Esophagus muscularis mucosa (tissue), 4 donors: Measurements from ENCODE around the gene MAGI2. TPM values are rescaled to one million over a fixed set of nuclear protein-coding genes. Genes with fewer than 3 reads are reported as not detected.

Experiments
- DNase-seq: peaks from one replicate; pipeline ENCODE4 v3.0.0-alpha.2; 2017; ENCODE audit errors: extremely low spot score
- H3K27ac ChIP-seq, 4 donors: fragments of 200-600 bp; sonication (generic); replicated peaks in 1 of 4; 1 replicate in 3 of 4; 2 replicates in 1 of 4; pipeline ENCODE4 v1.5.1; 2016 to 2019; ENCODE audit warnings: mild to moderate bottlenecking in 1 of 4
- H3K27me3 ChIP-seq, 4 donors: fragments of 200-600 bp; sonication (generic); one replicate each; pipeline versions ENCODE4 v1.5.1 to v1.6.0; 2016 to 2019
- H3K36me3 ChIP-seq, 4 donors: fragments of 200-600 bp; sonication (generic); one replicate each; pipeline ENCODE4 v1.5.1; 2016 to 2019
- H3K4me1 ChIP-seq, 4 donors: fragments of 200-600 bp; sonication (generic); one replicate each; pipeline ENCODE4 v1.5.1; 2016 to 2019
- H3K4me3 ChIP-seq, 4 donors: fragments of 200-600 bp; sonication (generic); 1 replicate in 2 of 4; 2 replicates in 2 of 4; pipeline ENCODE4 v1.5.1; 2016 to 2019; ENCODE audit warnings: mild to moderate bottlenecking in 4 of 4, moderate library complexity in 1 of 4
- H3K9me3 ChIP-seq, 4 donors: fragments of 200-600 bp; sonication (generic); 1 replicate in 3 of 4; 2 replicates in 1 of 4; pipeline ENCODE4 v1.5.1; 2016 to 2019
- CTCF ChIP-seq, 3 experiments: fragments of 200-600 bp in 2 of 3; fragments of 450-650 bp in 1 of 3; sonication (generic) in 2 of 3; IDR thresholded peaks; one replicate each; pipeline ENCODE4 v1.5.1; 2017 to 2019; ENCODE audit warnings: antibody characterized with exemption in 3 of 3, mild to moderate bottlenecking in 2 of 3, moderate library complexity in 1 of 3
- EP300 ChIP-seq: sonication (generic); formaldehyde crosslinking; IDR thresholded peaks from one replicate; pipeline ENCODE4 v1.6.1; 2017; ENCODE audit warnings: antibody characterized with exemption
- POLR2A ChIP-seq: fragments of 450-650 bp; IDR thresholded peaks from one replicate; pipeline ENCODE4 v1.6.1; 2017; ENCODE audit warnings: antibody characterized with exemption, moderate library complexity, mild to moderate bottlenecking, low read depth
- POLR2AphosphoS5 ChIP-seq, 2 donors: sonication (generic); formaldehyde crosslinking; IDR thresholded peaks; one replicate each; pipeline ENCODE4 v1.6.1; 2017; ENCODE audit warnings: antibody characterized with exemption in 2 of 2
- WGBS: methylation state at CpG from one replicate; pipeline ENCODE4 v1.1.5; 2018; 5-methylcytosine and 5-hydroxymethylcytosine counted together
- intact Hi-C: fragments of 100-400 bp; cut with DNase I; formaldehyde crosslinking; loops from one replicate; pipeline ENCODE4 v1.15.1; 2023
- total RNA-seq, 4 donors: library from RNA; depleted of rRNA; stranded (reverse); fragments of >200 nt; gene quantifications; one replicate each; pipeline versions ENCODE4 v1.1.0 to v1.2.1, GENCODE V29; 2016

The MAGI2 gene
- total RNA-seq, 4 donors from 2014 or later = 14.4 to 22.3 (median 21.2) TPM

GRCh38 chr7:79308192-79308591 lies 145.3 kb downstream of the MAGI2 start:
- 51% methylated on average over 4 of the region's 4 CpGs for WGBS
- no peaks in the 10 kb centered on the region for H3K36me3 ChIP-seq
- H3K4me3 ChIP-seq = no peak overlapping the region
- peak overlapping the region in 2 of 4 donors; percentile 18 to 21 for H3K27ac ChIP-seq
- TF ChIP-seq POLR2A = no peak
- peak in 1 of 2 donors; percentile 54 for TF ChIP-seq POLR2AphosphoS5 (IDR thresholded peaks at IDR 0.05)
- TF ChIP-seq CTCF (IDR thresholded peaks at IDR 0.05) = peak in 2 of 3 experiments; percentile 10 to 27
- H3K4me1 ChIP-seq = peaks cover 0 to 27% (median 10%) of the 10 kb centered on the region in 4 donors
- intact Hi-C loops = loop anchor here (5.0 kb wide), 1 partner anchor 144 kb away; the partner anchor contains the start of gene MAGI2
- DNase-seq = no peak
- no peaks in the 10 kb centered on the region for H3K27me3 ChIP-seq
- no peaks in the 10 kb centered on the region for H3K9me3 ChIP-seq

GRCh38 chr7:79307376-79307775 lies 146.1 kb downstream of the MAGI2 start:
- H3K4me1 ChIP-seq = peaks cover 0 to 27% (median 10%) of the 10 kb centered on the region in 4 donors
- peak overlapping the region in 1 of 4 donors; percentile 21 for H3K27ac ChIP-seq
- 89% methylated on average over 3 of the region's 3 CpGs for WGBS
- TF ChIP-seq CTCF (IDR thresholded peaks at IDR 0.05) (no peak), EP300 (no peak), POLR2A (no peak), POLR2AphosphoS5 (IDR thresholded peaks at IDR 0.05) (no peak)
- no peaks in the 10 kb centered on the region for H3K36me3 ChIP-seq
- no peaks in the 10 kb centered on the region for H3K9me3 ChIP-seq
- H3K4me3 ChIP-seq = no peak overlapping the region
- intact Hi-C loops = loop anchor here (5.0 kb wide), 1 partner anchor 145 kb away; the partner anchor contains the start of gene MAGI2
- no peak for DNase-seq
- H3K27me3 ChIP-seq = no peaks in the 10 kb centered on the region

- Histone ChIP-seq H3K27ac (no peak overlapping the region), H3K36me3 (no peaks in the 10 kb centered on the region), H3K27me3 (no peaks in the 10 kb centered on the region), H3K4me1 (peaks cover 0 to 27% (median 10%) of the 10 kb centered on the region in 4 donors), H3K9me3 (no peaks in the 10 kb centered on the region), H3K4me3 (no peak overlapping the region)
- no peak for DNase-seq
- intact Hi-C loops = loop anchor here (5.0 kb wide), 1 partner anchor 148 kb away; the partner anchor contains the start of gene MAGI2
- no peak for TF ChIP-seq POLR2AphosphoS5 (IDR thresholded peaks at IDR 0.05)
- WGBS = 93% methylated on average over 2 of the region's 2 CpGs
These were observed 148.8 kb downstream of the MAGI2 start for GRCh38 chr7:79304711-79305110.

GRCh38 chr7:79302293-79302692 lies 151.2 kb downstream of the MAGI2 start:
- TF ChIP-seq CTCF (IDR thresholded peaks at IDR 0.05) (no peak), POLR2AphosphoS5 (IDR thresholded peaks at IDR 0.05) (no peak), POLR2A (no peak), EP300 (no peak)
- no peaks in the 10 kb centered on the region for H3K36me3 ChIP-seq
- intact Hi-C loops = no loop called here
- peaks cover 0 to 9% (median 1%) of the 10 kb centered on the region in 4 donors for H3K4me1 ChIP-seq
- DNase-seq = no peak
- 83% methylated on average over 1 of the region's 1 CpG for WGBS
- no peak overlapping the region for H3K27ac ChIP-seq
- H3K27me3 ChIP-seq = no peaks in the 10 kb centered on the region
- H3K9me3 ChIP-seq = no peaks in the 10 kb centered on the region
- no peak overlapping the region for H3K4me3 ChIP-seq

GRCh38 chr7:79301419-79301818 lies 152.0 kb downstream of the MAGI2 start:
- intact Hi-C loops = no loop called here
- H3K27ac ChIP-seq = no peak overlapping the region
- TF ChIP-seq CTCF (IDR thresholded peaks at IDR 0.05) (no peak), POLR2AphosphoS5 (IDR thresholded peaks at IDR 0.05) (no peak)
- H3K4me1 ChIP-seq = peaks cover 0 to under 1% (median 0%) of the 10 kb centered on the region in 4 donors
- H3K27me3 ChIP-seq = no peaks in the 10 kb centered on the region
- H3K36me3 ChIP-seq = no peaks in the 10 kb centered on the region
- H3K9me3 ChIP-seq = no peaks in the 10 kb centered on the region
- no peak overlapping the region for H3K4me3 ChIP-seq
- no peak for DNase-seq
